ENCODE measurements around the gene CYP26B1.

- TF ChIP-seq EZH2 (IDR thresholded peaks at IDR 0.05; ENCODE audit: borderline replicate concordance, low read length) (no peak), CTCF (IDR thresholded peaks at IDR 0.05; ENCODE audit: low read length) (no peak)
These were observed 14.5 kb downstream of the CYP26B1 start for GRCh38 chr2:72132981-72133720.

Data from OCI-LY1 (cell line).